ENCODE measurements around the gene RSPRY1.
"Not testable (repeated sequence)": the region's sequence is repeated elsewhere in the genome, so short reads cannot be mapped to it uniquely, and the experiment has no call there.

The RSPRY1 gene

GRCh38 chr16:57275946-57276345, 89.8 kb downstream of the RSPRY1 start:
- DNase-seq = not testable (repeated sequence)

- no peak for DNase-seq
These were observed 90.5 kb downstream of the RSPRY1 start for GRCh38 chr16:57276596-57276995.

GRCh38 chr16:57277586-57277985, 91.5 kb downstream of the RSPRY1 start:
- DNase-seq = peak; percentile 45

- no peak for DNase-seq
These were observed 92.4 kb downstream of the RSPRY1 start for GRCh38 chr16:57278494-57278893.

- no peak for DNase-seq
These were observed 93.9 kb downstream of the RSPRY1 start for GRCh38 chr16:57279780-57280638.

- no peak for DNase-seq
These were observed 95.7 kb downstream of the RSPRY1 start for GRCh38 chr16:57281791-57282190.

GRCh38 chr16:57282510-57283213, 96.5 kb downstream of the RSPRY1 start:
- no peak for DNase-seq

GRCh38 chr16:57283214-57283958, 97.3 kb downstream of the RSPRY1 start:
- DNase-seq = no peak

GRCh38 chr16:57283959-57284208, 97.8 kb downstream of the RSPRY1 start:
- no peak for DNase-seq

GRCh38 chr16:57284209-57284951, 98.3 kb downstream of the RSPRY1 start, which contains the start of gene PLLP:
Gene PLLP, minus strand, starts transcription at chr16:57284672. Its CDS starts 132 bp downstream, at chr16:57284540.
- peak; percentile 69 for DNase-seq

- no peak for DNase-seq
These were observed 98.8 kb downstream of the RSPRY1 start for GRCh38 chr16:57284952-57285363.

GRCh38 chr16:57285379-57285778, 99.2 kb downstream of the RSPRY1 start:
- no peak for DNase-seq

GRCh38 chr16:57289391-57290257, 103.5 kb downstream of the RSPRY1 start:
- DNase-seq = no peak
